PC-9 (cell line): Measurements from ENCODE around the gene IL1RAPL1. TPM values are rescaled to one million over a fixed set of nuclear protein-coding genes. Genes with fewer than 3 reads are reported as not detected.

Source experiments
- BruUV-seq: library from RNA; stranded (reverse); fragments of 400-500 nt; replicated peaks from 2 replicates; lab custom pipeline; 2021; lab: Mats Ljungman, UMichigan
- CTCF ChIA-PET: fragments of 300-600 bp; sonication (Branson Sonifier 250); formaldehyde crosslinking; loops from one replicate; lab custom pipeline; 2022; ENCODE audit warnings: antibody characterized with exemption; lab: Charles Lee
- POLR2A ChIA-PET: fragments of 300-600 bp; sonication (Branson Sonifier 250); formaldehyde crosslinking; loops from one replicate; lab custom pipeline; 2022; ENCODE audit warnings: antibody characterized with exemption; ENCODE audit not compliant: unreplicated experiment; lab: Charles Lee
- DNase-seq, 2 experiments: peaks; one replicate each; pipeline versions ENCODE4 v3.0.0 to v3.0.0-alpha.2; 2015 to 2022; ENCODE audit warnings: mixed read lengths in 1 of 2
- H2AFZ ChIP-seq: fragments of 200-600 bp; sonication (generic); 2 replicates; pipeline ENCODE4 v1.8.1; 2017; ENCODE audit warnings: antibody characterized with exemption
- H3F3A ChIP-seq: fragments of 200-600 bp; sonication (generic); 2 replicates; pipeline ENCODE4 v1.8.1; 2017; ENCODE audit warnings: antibody characterized with exemption, mild to moderate bottlenecking, low read depth; ENCODE audit not compliant: insufficient read depth
- H3K27ac ChIP-seq: fragments of 200-600 bp; sonication (generic); 2 replicates; pipeline ENCODE4 v1.6.1; 2016; ENCODE audit warnings: mixed run types
- H3K27me3 ChIP-seq: fragments of 200-600 bp; sonication (generic); 2 replicates; pipeline ENCODE4 v1.6.1; 2016; ENCODE audit warnings: low read depth, mixed run types; ENCODE audit not compliant: insufficient read depth
- H3K36me3 ChIP-seq: fragments of 200-600 bp; sonication (generic); 2 replicates; pipeline ENCODE4 v1.6.1; 2016; ENCODE audit warnings: low read depth, mixed run types
- H3K4me1 ChIP-seq: fragments of 200-600 bp; sonication (generic); replicated peaks from 2 replicates; pipeline ENCODE4 v1.6.1; 2016; ENCODE audit warnings: mixed run types; ENCODE audit not compliant: insufficient read depth
- H3K4me2 ChIP-seq: fragments of 200-600 bp; sonication (generic); 2 replicates; pipeline ENCODE4 v1.6.1; 2017; ENCODE audit warnings: mixed run types
- H3K4me3 ChIP-seq: fragments of 200-600 bp; sonication (generic); 2 replicates; pipeline ENCODE4 v1.6.1; 2016; ENCODE audit warnings: mixed run types
- H3K79me2 ChIP-seq: fragments of 200-600 bp; sonication (generic); 2 replicates; pipeline ENCODE4 v1.6.1; 2017; ENCODE audit warnings: low read depth, mixed run types
- H3K9me2 ChIP-seq: fragments of 200-600 bp; sonication (generic); 2 replicates; pipeline ENCODE4 v1.8.1; 2017; ENCODE audit warnings: mild to moderate bottlenecking; ENCODE audit not compliant: insufficient read depth
- H3K9me3 ChIP-seq: fragments of 200-600 bp; sonication (generic); 2 replicates; pipeline ENCODE4 v1.8.1; 2016; ENCODE audit warnings: low read depth; ENCODE audit not compliant: insufficient read depth
- H4K20me1 ChIP-seq: fragments of 200-600 bp; sonication (generic); 2 replicates; pipeline ENCODE4 v1.8.1; 2017; ENCODE audit not compliant: insufficient read depth
- CTCF ChIP-seq: fragments of 200-600 bp; sonication (generic); conservative IDR thresholded peaks from 2 replicates; pipeline ENCODE4 v1.6.1; 2017; ENCODE audit warnings: mixed run types, antibody characterized with exemption, mild to moderate bottlenecking, moderate library complexity
- EZH2 ChIP-seq: fragments of 200-600 bp; sonication (generic); IDR thresholded peaks from 2 replicates; pipeline ENCODE4 v1.8.0; 2017; ENCODE audit warnings: antibody characterized with exemption, low read depth
- intact Hi-C: fragments of 100-400 bp; cut with micrococcal nuclease; formaldehyde crosslinking; loops from one replicate; pipeline ENCODE4 v1.10.0; 2022; ENCODE audit not compliant: unreplicated experiment
- total RNA-seq: library from RNA; stranded (reverse); gene quantifications from 2 replicates; pipeline ENCODE4 v1.2.3, GENCODE V29; 2021

The IL1RAPL1 gene
- total RNA-seq, 1 experiment from 2014 or later = 0.26 TPM

GRCh38 chrX:29792335-29792734, 1205.1 kb downstream of the IL1RAPL1 start:
- POLR2A ChIA-PET = no interaction called here
- TF ChIP-seq EZH2 = no peak
- TF ChIP-seq CTCF = no peak
- DNase-seq = no peak
- no peak overlapping the region for H3K4me3 ChIP-seq
- intact Hi-C loops = no loop called here
- no TSS peak for BruUV-seq
- H3K4me2 ChIP-seq = no peak overlapping the region
- H4K20me1 ChIP-seq = no peaks in the 10 kb centered on the region
- no peaks in the 10 kb centered on the region for H3F3A ChIP-seq
- H3K79me2 ChIP-seq = no peaks in the 10 kb centered on the region
- no peaks in the 10 kb centered on the region for H3K4me1 ChIP-seq
- H2AFZ ChIP-seq = no peak overlapping the region
- CTCF ChIA-PET = no interaction called here
- no peaks in the 10 kb centered on the region for H3K9me3 ChIP-seq
- H3K27ac ChIP-seq = no peak overlapping the region
- H3K9me2 ChIP-seq = no peaks in the 10 kb centered on the region
- no peaks in the 10 kb centered on the region for H3K27me3 ChIP-seq
- H3K36me3 ChIP-seq = no peaks in the 10 kb centered on the region

- Histone ChIP-seq H3K36me3 (no peaks in the 10 kb centered on the region), H3K4me1 (no peaks in the 10 kb centered on the region), H3K27ac (no peak overlapping the region), H3K27me3 (no peaks in the 10 kb centered on the region), H4K20me1 (no peaks in the 10 kb centered on the region), H2AFZ (no peak overlapping the region), H3K4me3 (no peak overlapping the region), H3F3A (no peaks in the 10 kb centered on the region), H3K4me2 (no peak overlapping the region), H3K79me2 (no peaks in the 10 kb centered on the region), H3K9me3 (no peaks in the 10 kb centered on the region), H3K9me2 (no peaks in the 10 kb centered on the region)
- ChIA-PET CTCF (no interaction called here), POLR2A (no interaction called here)
- no peak for DNase-seq
- TF ChIP-seq EZH2 = no peak
- no peak for TF ChIP-seq CTCF
- intact Hi-C loops = no loop called here
- no TSS peak for BruUV-seq
Measured at GRCh38 chrX:29797156-29797555, 1209.9 kb downstream of the IL1RAPL1 start.

GRCh38 chrX:29798469-29798868, 1211.2 kb downstream of the IL1RAPL1 start:
- no peak overlapping the region for H3K4me3 ChIP-seq
- CTCF ChIA-PET = no interaction called here

More at GRCh38 chrX:29798469-29798868, 1211.2 kb downstream of the IL1RAPL1 start:
- Histone ChIP-seq H3K4me1 (no peaks in the 10 kb centered on the region), H3K27ac (no peak overlapping the region), H3F3A (no peaks in the 10 kb centered on the region), H3K36me3 (no peaks in the 10 kb centered on the region), H3K9me3 (no peaks in the 10 kb centered on the region), H3K27me3 (no peaks in the 10 kb centered on the region), H3K79me2 (no peaks in the 10 kb centered on the region), H2AFZ (no peak overlapping the region), H3K4me2 (no peak overlapping the region), H4K20me1 (no peaks in the 10 kb centered on the region), H3K9me2 (no peaks in the 10 kb centered on the region)
- POLR2A ChIA-PET = no interaction called here
- TF ChIP-seq EZH2 (no peak), CTCF (no peak)
- intact Hi-C loops = no loop called here
- no TSS peak for BruUV-seq
- no peak for DNase-seq
